Lung microvascular endothelial cell (primary cell): Measurements from ENCODE around the gene ZEB1. TPM values are rescaled to one million over a fixed set of nuclear protein-coding genes. Genes with fewer than 3 reads are reported as not detected.
"Not testable (repeated sequence)": the region's sequence is repeated elsewhere in the genome, so short reads cannot be mapped to it uniquely, and the experiment has no call there.

Experiments used
- DNase-seq, 2 donors: peaks; one replicate each; pipeline versions ENCODE4 v3.0.0 to v3.0.0-alpha.2; 2010; ENCODE audit warnings: low read depth in 2 of 2
- total RNA-seq: library from RNA; depleted of rRNA; stranded (reverse); fragments of >200 nt; gene quantifications from 2 replicates; pipeline ENCODE4 v1.2.1, GENCODE V29; 2014

The ZEB1 gene
- total RNA-seq, 1 donor from 2014 or later, result 69.4 TPM

GRCh38 chr10:31490858-31491504 lies 172.0 kb downstream of the ZEB1 start:
- DNase-seq, result peak; percentile 67 to 70

- no peak for DNase-seq
Measured at GRCh38 chr10:31507427-31507826, 188.4 kb downstream of the ZEB1 start.

GRCh38 chr10:31508234-31508633 lies 189.2 kb downstream of the ZEB1 start:
- DNase-seq, result no peak

- DNase-seq, result peak in 1 of 2 donors; percentile 23
Measured at GRCh38 chr10:31508882-31509281, 189.9 kb downstream of the ZEB1 start.

GRCh38 chr10:31509989-31510388 lies 191.0 kb downstream of the ZEB1 start:
- DNase-seq, result peak in 1 of 2 donors; percentile 15

- no peak for DNase-seq
Measured at GRCh38 chr10:31515116-31515515, 196.1 kb downstream of the ZEB1 start.

- peak in 1 of 2 donors; percentile 14 for DNase-seq
Measured at GRCh38 chr10:31515819-31516402, 196.9 kb downstream of the ZEB1 start.

- DNase-seq, result no peak
Measured at GRCh38 chr10:31520986-31521831, 202.2 kb downstream of the ZEB1 start.

GRCh38 chr10:31522820-31523219 lies 203.8 kb downstream of the ZEB1 start:
- no peak for DNase-seq

GRCh38 chr10:31524460-31524859 lies 205.4 kb downstream of the ZEB1 start:
- DNase-seq, result no peak

GRCh38 chr10:31526178-31526577 lies 207.2 kb downstream of the ZEB1 start:
- no peak for DNase-seq

- DNase-seq, result peak in 1 of 2 donors; percentile 56
Measured at GRCh38 chr10:31526681-31527080, 207.7 kb downstream of the ZEB1 start.

- DNase-seq, result no peak
Measured at GRCh38 chr10:31528831-31529230, 209.8 kb downstream of the ZEB1 start.

- peak in 1 of 2 donors; percentile 39 for DNase-seq
Measured at GRCh38 chr10:31536302-31536701, 217.3 kb downstream of the ZEB1 start.

- no peak for DNase-seq
Measured at GRCh38 chr10:31549896-31550295, 230.9 kb downstream of the ZEB1 start.

- DNase-seq, result no peak
Measured at GRCh38 chr10:31554556-31554955, 235.5 kb downstream of the ZEB1 start.

GRCh38 chr10:31557854-31558253 lies 238.8 kb downstream of the ZEB1 start:
- DNase-seq, result no peak

GRCh38 chr10:31568252-31568861 lies 249.3 kb downstream of the ZEB1 start:
- not testable (repeated sequence) for DNase-seq

- no peak for DNase-seq
Measured at GRCh38 chr10:31574577-31574976, 255.6 kb downstream of the ZEB1 start.

- DNase-seq, result no peak
Measured at GRCh38 chr10:31578181-31578852, 259.3 kb downstream of the ZEB1 start.

GRCh38 chr10:31578951-31579350 lies 259.9 kb downstream of the ZEB1 start:
- DNase-seq, result no peak
